HPDE6-E6E7 (cell line): ENCODE results near the gene MOB3B.
"Not testable (repeated sequence)": the region's sequence is repeated elsewhere in the genome, so short reads cannot be mapped to it uniquely, and the experiment has no call there.

Experiments
- DNase-seq: peaks from one replicate; pipeline ENCODE4 v3.0.0; 2011; ENCODE audit warnings: missing footprints; ENCODE audit errors: extremely low spot score

Gene MOB3B

GRCh38 chr9:27423915-27424710 is 105.5 kb downstream of the MOB3B start:
- DNase-seq = no peak

GRCh38 chr9:27422279-27422834 is 107.3 kb downstream of the MOB3B start:
- DNase-seq = no peak

- no peak for DNase-seq
Measured at GRCh38 chr9:27421577-27421976, 108.0 kb downstream of the MOB3B start.

- not testable (repeated sequence) for DNase-seq
Measured at GRCh38 chr9:27419558-27419957, 110.1 kb downstream of the MOB3B start.

- DNase-seq = no peak
Measured at GRCh38 chr9:27414220-27414761, 115.3 kb downstream of the MOB3B start.

- no peak for DNase-seq
Measured at GRCh38 chr9:27413511-27414219, 115.9 kb downstream of the MOB3B start.

- DNase-seq = no peak
Measured at GRCh38 chr9:27412963-27413362, 116.7 kb downstream of the MOB3B start.

- no peak for DNase-seq
Measured at GRCh38 chr9:27412081-27412480, 117.5 kb downstream of the MOB3B start.

GRCh38 chr9:27408482-27408881 is 121.1 kb downstream of the MOB3B start:
- DNase-seq = no peak

- no peak for DNase-seq
Measured at GRCh38 chr9:27408001-27408400, 121.6 kb downstream of the MOB3B start.

GRCh38 chr9:27407491-27407890 is 122.1 kb downstream of the MOB3B start:
- DNase-seq = no peak

GRCh38 chr9:27404661-27405060 is 125.0 kb downstream of the MOB3B start:
- no peak for DNase-seq

- no peak for DNase-seq
Measured at GRCh38 chr9:27402626-27403025, 127.0 kb downstream of the MOB3B start.

GRCh38 chr9:27400334-27400880 is 129.2 kb downstream of the MOB3B start:
- DNase-seq = no peak

GRCh38 chr9:27398982-27399653 is 130.5 kb downstream of the MOB3B start:
- no peak for DNase-seq

GRCh38 chr9:27396495-27396894 is 133.1 kb downstream of the MOB3B start:
- DNase-seq = no peak

GRCh38 chr9:27395484-27395921 is 134.1 kb downstream of the MOB3B start:
- DNase-seq = no peak

GRCh38 chr9:27394826-27395201 is 134.8 kb downstream of the MOB3B start:
- no peak for DNase-seq

- DNase-seq = no peak
Measured at GRCh38 chr9:27394154-27394825, 135.3 kb downstream of the MOB3B start.

- DNase-seq = no peak
Measured at GRCh38 chr9:27393054-27393846, 136.4 kb downstream of the MOB3B start.
